HepG2 (cell line): ENCODE data around the gene TBC1D1.

Experiments used
- TCF12 ChIP-seq, 2 experiments: fragments of 450-650 bp in 1 of 2; sonication (generic) in 1 of 2; formaldehyde crosslinking in 1 of 2; IDR thresholded peaks; 2 replicates each; pipeline versions ENCODE4 v1.6.1 to v1.8.0; 2017 to 2022; ENCODE audit warnings: antibody characterized with exemption in 1 of 2, mild to moderate bottlenecking in 1 of 2, missing genetic modification reagents in 1 of 2, moderate library complexity in 1 of 2
- ZNF24 ChIP-seq: fragments of 450-650 bp; IDR thresholded peaks from 2 replicates; pipeline ENCODE4 v1.6.1; 2017; ENCODE audit warnings: antibody characterized with exemption, mild to moderate bottlenecking
- TF ChIP-seq, protein P1 (sequence below): sonication (generic); formaldehyde crosslinking; IDR thresholded peaks from 2 replicates; pipeline ENCODE4 v1.5.0; 2020; ENCODE audit warnings: missing genetic modification reagents

DNA sequence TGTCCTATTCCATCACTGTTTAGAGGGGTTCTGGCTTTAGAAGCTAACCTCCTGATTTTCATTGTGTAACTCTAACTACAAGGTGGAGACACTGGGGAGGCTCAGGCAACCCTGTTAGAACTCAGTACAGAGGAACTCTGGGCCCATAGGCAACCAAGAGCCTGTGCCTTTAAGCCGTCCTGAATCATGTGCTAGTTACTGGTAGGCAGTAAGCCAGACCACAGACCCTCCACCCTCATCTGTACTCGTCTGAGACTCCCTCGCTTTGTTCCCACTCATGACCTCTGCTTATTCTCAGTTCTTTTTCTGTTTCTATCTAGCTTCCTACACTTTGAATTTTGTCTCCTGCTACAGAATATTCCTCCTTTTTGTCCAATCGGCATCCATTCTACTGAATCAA lies 31.4 kb downstream of the TBC1D1 start:
- TF ChIP-seq, protein P1, sequence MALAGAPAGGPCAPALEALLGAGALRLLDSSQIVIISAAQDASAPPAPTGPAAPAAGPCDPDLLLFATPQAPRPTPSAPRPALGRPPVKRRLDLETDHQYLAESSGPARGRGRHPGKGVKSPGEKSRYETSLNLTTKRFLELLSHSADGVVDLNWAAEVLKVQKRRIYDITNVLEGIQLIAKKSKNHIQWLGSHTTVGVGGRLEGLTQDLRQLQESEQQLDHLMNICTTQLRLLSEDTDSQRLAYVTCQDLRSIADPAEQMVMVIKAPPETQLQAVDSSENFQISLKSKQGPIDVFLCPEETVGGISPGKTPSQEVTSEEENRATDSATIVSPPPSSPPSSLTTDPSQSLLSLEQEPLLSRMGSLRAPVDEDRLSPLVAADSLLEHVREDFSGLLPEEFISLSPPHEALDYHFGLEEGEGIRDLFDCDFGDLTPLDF (CRISPR knock-in tag): no peak
- no peak for TF ChIP-seq TCF12 (IDR thresholded peaks at IDR 0.05)
- no peak for TF ChIP-seq TCF12 (CRISPR knock-in tag; IDR thresholded peaks at IDR 0.05)
- no peak for TF ChIP-seq ZNF24
